SK-N-SH (cell line): ENCODE data around the gene PTPN18.

ENCODE experiments used
- CTCF ChIP-seq: fragments of 200-600 bp; sonication (generic); IDR thresholded peaks from 2 replicates; pipeline ENCODE4 v1.6.1; 2017; ENCODE audit warnings: antibody characterized with exemption, mild to moderate bottlenecking, moderate library complexity
- EP300 ChIP-seq, 2 experiments: IDR thresholded peaks; 2 replicates each; pipeline versions ENCODE4 v1.4.0 to v1.6.1; 2012; ENCODE audit warnings: borderline replicate concordance in 1 of 2, low read depth in 1 of 2, low read length in 1 of 2
- RAD21 ChIP-seq: IDR thresholded peaks from 2 replicates; pipeline ENCODE4 v1.6.1; 2012; ENCODE audit warnings: mild to moderate bottlenecking, low read length
- TCF12 ChIP-seq: IDR thresholded peaks from 2 replicates; pipeline ENCODE4 v1.4.0; 2012
- USF1 ChIP-seq: IDR thresholded peaks from 2 replicates; pipeline ENCODE4 v1.4.0; 2012; ENCODE audit warnings: low read depth, borderline replicate concordance

- TF ChIP-seq RAD21 (no peak), TCF12 (no peak), USF1 (no peak), CTCF (no peak), EP300 (IDR thresholded peaks at IDR 0.05; ENCODE audit: borderline replicate concordance in 1 of 2, low read depth in 1 of 2, low read length in 1 of 2) (no peak)
These were observed 4.1 kb upstream of the PTPN18 start for GRCh38 chr2:130351711-130352110.
